NCI-H2196 (cell line): Measurements from ENCODE around the gene NOS3.

Experiments
- DNase-seq: peaks from one replicate; lab custom pipeline; 2025; ENCODE audit not compliant: unreplicated experiment; lab: John Stamatoyannopoulos, UW

The NOS3 gene

GRCh38 chr7:150990416-150991186 is at the start of gene NOS3:
NOS3 (plus strand) TSS chr7:150991017; CDS start chr7:150993804, 2,787 bp downstream.
- DNase-seq = peak; percentile 27

DNA sequence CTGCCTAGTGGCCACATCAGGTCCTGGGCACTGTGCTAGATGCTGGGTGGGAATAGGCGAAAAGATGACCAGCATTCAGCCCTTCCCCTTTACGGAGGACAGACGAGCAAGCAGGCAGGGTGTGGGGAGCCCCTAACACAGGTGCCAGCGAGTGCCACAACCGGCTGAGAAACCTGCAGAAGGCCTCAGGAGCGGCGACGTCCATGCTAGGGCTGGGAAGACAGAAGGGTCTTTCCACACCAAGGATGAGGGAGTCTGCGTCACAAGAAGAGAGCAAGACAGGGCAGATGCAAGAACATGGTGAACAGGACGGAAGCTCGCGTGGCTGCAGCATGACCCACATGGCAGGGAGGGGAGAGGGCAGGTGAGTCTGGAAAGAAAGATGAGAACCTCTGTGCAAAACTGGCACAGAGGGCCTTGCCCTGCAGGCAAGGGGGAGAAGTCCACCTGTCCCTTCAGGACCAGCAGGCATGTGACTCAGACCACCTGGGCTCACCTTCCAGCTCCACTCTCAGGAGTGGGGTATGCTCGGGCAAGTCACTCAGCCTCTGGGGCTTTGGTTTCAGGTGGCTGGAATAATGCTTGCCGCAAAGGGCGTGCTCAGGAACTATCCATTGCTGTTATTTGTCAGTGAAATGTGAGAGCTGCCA is 49.3 kb upstream of the NOS3 start:
- DNase-seq = peak; percentile 68

DNA sequence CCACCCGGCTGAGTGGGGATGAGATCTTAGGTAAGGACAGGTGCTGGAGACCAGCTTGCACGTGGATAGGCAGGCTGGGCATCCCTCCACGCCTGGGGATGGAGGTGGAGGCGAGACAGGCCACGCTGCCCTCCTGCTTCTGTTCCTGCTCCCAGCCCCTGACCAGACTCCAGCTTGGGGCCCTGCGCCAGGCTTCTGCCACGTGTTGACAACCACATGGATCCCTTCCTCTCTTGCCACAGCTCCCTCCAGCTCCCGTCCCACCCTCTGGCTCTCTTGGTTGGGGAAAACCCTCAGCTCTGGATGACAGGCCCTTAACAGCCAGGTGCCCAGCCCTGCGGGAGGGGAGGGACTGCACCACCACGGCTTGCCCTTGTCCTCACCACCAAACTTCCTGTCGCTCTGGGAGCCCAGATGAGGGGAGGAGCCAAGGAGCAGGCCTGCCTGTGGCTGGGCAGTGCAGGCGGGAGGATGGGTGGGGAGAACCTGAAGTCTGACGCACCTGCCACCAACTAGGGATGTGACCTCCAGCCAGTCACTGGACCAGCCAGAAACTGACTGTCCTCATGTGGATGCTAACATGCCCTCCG is 48.7 kb upstream of the NOS3 start:
- DNase-seq = peak; percentile 92

GRCh38 chr7:150942591-150943452 is 48.0 kb upstream of the NOS3 start:
- DNase-seq = no peak

DNA sequence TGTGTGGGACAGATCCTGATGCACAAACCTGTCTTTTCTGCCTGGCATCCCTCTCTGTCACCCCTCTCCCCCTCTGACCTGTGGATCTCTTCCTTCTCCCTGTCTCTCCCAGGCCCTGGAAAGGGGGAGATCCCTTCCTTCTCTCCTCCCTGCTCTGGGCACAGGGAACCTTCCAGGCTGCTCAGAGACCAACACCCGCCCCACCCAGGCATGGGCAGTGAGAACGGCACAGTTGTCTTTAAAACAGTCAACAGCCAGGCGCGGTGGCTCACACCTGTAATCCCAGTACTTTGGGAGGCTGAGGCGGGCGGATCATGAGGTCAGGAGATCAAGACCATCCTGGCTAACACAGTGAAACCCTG is 47.4 kb upstream of the NOS3 start:
- no peak for DNase-seq

GRCh38 chr7:150944066-150945042 is 46.5 kb upstream of the NOS3 start:
- no peak for DNase-seq

GRCh38 chr7:150945171-150945852 is 45.5 kb upstream of the NOS3 start:
- no peak for DNase-seq

DNA sequence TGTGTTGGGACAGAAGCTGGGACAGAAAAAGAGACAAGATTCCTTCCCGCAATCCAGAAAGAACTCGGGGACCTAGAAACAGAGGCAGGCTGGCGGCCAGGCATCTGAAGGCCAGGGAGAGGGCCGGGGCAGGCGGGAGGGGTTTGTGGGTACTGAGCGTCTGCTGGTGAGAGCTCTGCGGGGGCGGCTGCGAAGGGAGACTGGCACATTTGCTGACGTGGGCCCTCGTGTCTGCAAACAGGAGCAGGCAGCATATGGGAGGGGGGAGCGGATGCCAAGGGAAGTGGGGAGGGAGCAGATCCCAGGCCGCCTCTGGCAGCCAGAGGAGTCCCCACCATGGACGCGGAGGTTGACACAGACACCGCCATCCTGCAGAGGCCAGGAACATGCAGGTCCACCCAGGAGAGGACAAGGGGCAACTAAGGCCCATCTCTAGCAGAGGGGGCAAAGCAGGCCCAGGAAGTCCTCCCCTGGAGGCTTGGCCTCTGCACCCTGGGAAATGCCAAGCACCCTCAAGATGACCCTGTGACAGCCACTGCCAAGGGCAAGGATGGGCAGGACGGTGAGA is 44.9 kb upstream of the NOS3 start:
- DNase-seq = no peak

GRCh38 chr7:150946421-150947240 is 44.2 kb upstream of the NOS3 start:
- no peak for DNase-seq

- DNase-seq = no peak
Measured at GRCh38 chr7:150947241-150947745, 43.5 kb upstream of the NOS3 start.

DNA sequence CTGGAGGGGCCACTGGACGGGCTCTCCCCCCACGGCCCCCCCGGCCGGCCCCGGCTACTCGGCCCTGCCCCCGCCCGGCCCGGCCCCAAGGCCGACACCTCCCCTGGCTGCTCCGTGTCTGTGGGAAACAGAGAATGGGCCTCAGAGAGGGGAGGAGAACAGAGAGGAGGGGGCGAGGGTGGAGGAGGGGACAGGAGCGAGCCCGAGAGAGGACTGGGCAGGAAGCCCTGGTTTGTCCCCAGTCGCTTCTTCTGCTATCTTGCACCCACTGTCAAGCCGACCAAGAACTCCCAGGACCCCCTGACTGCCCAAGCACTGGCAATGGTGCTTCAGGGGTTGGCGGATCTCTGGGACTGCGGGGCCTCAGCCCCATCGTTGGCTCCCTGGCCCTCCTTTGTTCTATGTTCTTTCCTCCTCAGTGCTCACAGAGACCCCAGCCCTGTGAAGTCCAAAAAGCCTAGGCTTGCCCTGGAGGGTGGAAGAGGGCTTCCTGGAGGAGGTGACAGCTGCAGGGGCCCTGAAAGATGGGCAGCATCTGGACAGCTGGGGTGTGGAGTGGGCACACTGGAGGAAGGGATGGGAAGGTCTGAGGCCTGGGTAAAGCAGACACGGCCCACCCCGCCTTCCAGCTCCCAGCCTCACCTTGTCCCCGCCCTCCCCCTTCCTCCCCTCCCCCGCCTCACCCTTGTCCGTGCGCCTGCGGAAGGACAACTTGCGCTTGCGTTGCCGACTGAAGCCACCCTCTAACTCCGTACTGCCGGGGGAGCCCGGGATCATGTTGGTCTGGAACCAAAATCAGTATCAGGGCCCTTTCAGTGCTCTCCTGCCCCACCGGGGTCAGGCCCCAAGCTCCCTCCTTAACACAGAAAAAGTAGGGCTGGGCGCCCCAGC is 42.8 kb upstream of the NOS3 start:
- no peak for DNase-seq

DNA sequence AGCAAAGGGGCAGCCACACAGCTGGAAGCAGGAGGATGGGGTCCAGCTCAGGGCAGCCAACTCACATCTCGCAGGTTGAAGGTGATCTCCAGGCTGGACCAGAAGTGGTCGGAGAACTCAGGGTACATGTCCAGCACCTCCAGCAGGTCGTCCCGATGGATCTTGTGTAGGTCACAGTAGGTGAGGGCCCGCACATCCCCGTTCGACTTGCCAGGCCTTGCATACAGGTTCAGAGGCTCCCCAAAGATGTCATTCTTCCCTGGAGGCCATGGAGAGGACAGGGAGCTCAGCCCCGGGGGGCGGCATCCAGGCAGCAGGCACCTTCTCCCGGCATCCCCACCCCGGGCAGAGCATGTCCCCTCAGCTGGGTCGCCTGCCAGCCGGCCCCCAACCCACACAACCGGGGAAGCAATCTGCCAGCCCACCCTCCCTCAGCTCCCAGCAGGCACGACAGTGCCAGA is 42.0 kb upstream of the NOS3 start:
- no peak for DNase-seq

DNA sequence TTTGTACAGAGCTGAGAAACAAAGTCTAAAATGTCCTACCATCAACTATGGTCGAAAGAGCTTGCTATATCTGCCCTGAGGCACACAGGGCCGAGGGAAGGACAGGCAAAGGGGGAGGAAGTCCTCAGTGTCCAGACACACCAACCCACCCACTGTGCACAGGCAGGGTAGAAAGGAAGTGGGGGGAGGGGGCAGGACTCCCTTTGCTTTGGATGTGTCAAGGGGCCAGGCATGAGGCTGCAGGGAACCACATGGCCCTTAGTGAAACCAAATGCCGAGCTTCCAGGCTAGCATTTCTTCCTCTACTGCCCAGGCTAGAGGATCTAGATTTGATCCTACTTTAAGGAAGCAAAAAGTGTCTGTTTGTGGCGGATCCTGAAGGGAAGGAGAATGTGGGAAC is 41.3 kb upstream of the NOS3 start:
- no peak for DNase-seq

- DNase-seq = no peak
Measured at GRCh38 chr7:150949971-150950491, 40.8 kb upstream of the NOS3 start.

DNA sequence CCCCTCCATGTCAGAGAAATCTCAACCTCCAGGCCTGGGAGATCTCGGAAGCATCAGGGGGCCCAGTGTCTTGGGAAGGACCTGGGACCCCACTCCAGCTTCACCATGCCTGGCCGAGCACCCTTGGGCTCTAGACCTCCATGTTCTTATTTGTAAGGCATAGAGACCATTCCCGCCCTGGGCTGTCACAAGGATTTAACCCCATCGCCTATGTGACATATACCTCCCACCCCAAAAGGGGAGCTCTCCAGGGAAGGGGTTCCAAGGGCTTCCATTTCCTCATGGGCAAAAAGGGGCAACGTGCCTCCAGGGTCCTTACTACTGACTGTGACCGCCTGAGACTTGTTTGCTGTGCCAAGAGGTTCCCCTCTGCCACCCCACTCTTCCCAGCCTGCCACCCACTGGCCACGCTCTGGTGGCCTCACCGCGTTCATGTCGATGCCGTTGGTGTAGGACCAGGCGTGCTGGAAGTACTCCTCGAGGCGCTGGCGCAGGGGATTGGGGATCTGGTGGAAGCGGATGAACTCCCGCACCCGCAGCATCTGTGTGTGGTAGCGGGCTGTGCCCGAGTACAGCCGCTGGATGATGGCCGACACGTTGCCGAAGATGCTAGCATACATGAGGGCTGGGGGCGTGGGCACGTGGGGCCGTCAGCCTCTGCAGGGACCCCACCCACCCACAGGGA is 40.2 kb upstream of the NOS3 start:
- no peak for DNase-seq

DNA sequence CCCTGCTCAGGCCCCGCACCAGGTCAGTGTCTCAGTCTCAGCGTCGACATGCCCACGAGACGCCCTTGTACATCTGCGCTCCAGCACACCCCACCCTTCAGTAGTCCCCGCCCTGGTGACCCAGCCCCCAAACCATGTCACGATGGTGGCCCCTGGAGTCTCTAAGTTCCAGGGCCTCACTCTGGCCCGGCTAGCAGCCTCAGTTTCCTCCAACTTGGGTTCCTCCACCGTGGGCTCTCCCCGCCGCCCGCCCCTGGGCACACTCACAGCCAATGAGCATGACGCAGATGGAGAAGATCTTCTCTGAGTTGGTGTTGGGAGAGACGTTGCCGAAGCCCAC is 39.7 kb upstream of the NOS3 start:
- DNase-seq = no peak
